H4 (cell line): ENCODE data around the gene SORD. TPM values are rescaled to one million over a fixed set of nuclear protein-coding genes. Genes with fewer than 3 reads are reported as not detected.
"Not testable (repeated sequence)": the region's sequence is repeated elsewhere in the genome, so short reads cannot be mapped to it uniquely, and the experiment has no call there.

Experiments used
- DNase-seq: peaks from one replicate; pipeline ENCODE4 v3.0.0-alpha.2; 2015; ENCODE audit warnings: low spot score
- total RNA-seq: library from RNA; depleted of rRNA; stranded (reverse); fragments of >200 nt; shearing (Covaris generic); gene quantifications from 2 replicates; pipeline ENCODE4 v1.2.3, GENCODE V29; 2014; rRNA removed

The SORD gene
- total RNA-seq: 38.8 and 41.2 TPM in 2 replicates

DNA sequence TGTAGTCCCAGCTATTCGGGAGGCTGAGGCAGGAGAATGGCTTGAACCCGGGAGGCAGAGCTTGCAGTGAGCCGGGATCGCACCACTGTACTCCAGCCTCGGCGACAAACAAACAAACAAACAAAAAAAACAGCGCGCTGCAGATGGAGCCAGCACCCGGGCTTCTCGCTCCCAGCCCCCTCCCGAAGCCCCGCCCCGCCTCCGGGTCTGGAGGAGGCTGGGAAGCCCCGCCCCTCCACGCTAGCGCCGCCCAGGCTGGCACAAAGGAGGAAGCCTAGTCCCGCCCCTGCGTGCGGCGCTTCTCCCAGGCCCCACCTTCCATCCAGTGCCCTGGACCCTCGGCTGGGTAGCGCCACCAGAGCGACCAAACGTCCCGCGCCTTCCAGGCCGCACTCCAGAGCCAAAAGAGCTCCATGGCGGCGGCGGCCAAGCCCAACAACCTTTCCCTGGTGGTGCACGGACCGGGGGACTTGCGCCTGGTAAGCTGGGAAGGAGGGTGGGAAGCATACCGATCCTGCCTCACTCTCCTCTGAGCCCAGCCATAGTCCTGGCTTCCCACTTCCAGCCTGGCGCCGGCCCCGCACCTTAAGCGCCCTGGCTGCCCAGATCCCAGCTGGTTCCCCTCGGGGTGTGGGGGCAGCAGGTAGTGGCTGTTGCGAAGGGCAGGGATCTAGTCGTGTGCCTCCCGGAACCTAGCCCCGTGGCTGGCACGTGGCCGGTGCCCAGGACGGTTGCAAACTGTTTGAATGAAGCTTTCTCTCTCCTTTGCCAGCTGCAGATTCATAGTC is at the start of gene SORD:
TSS of gene SORD (plus strand) at position 325 of the 788 bp plus-strand sequence. CDS start at position 414, 89 bp downstream.
- peak; percentile 79 for DNase-seq

DNA sequence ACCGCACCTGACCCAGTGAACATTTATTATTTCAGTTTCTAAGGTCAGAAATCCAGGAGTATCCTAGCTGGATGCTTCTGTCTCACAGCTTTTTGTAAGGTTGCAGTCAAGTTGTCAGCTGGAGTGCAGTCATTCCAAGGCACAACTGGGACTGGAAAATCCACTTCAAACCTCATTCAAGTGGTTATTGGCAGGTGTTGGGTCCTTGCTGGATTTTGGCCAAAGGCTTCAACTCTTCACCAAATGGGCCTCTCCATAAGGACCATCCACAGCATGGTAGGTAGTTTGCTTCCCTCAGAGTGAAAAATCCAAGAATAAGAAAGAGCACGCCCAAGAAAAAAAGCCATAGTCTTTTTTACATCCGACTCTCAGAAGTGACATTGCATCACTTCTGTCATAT is 46.8 kb upstream of the SORD start:
- not testable (repeated sequence) for DNase-seq

DNA sequence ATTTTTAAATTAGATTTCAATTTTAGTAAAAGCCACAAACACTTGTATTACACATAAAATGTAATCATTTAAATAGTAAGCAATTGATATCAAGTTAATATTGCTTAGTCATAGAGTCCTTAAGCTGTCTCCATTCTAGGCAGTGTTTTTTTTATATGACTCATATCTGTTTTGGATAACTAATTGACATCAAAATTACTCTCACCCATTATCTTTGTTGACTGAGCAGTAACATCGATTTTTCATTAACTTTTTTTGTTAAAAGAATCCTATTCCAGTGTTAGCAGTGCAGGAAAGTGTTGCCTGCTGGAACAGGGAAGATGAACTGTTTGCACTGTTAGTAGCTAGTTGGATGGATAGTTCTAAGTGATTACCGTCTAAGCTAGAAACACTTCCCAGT is 45.2 kb upstream of the SORD start:
- not testable (repeated sequence) for DNase-seq

DNA sequence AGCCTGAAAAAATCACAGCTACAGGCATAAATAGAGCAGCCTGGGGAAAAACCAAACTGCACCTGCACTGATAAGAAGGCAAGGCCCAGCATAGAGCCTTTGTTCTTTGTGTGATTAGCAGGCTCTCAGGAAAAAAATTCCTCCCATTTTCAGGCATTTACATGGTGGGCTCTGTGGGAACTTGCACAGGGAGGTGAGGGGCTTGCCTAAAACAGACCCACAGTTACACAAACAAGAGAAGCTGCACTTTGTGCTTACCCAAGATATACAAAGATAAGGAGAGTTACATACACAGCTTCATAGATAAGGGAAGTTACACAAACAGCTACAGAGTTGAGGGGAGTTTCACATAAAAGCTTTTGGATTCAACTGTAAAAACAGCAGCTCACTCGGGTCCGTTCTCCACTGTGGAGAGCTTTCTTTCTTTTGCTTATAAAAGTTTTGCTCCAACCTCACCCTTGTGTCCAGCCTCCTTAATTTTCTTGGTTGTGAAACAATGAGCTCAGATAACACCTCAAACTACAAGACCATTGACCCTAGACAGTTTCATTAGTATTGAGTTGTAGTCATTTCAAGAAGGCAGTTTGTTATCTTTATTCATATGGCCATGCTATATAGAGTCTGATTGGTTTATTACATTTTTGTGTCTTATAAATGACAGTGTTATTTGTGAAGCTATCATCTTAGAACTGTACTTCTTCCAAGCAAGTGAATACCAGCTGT is 43.2 kb upstream of the SORD start:
- DNase-seq: not testable (repeated sequence)

DNA sequence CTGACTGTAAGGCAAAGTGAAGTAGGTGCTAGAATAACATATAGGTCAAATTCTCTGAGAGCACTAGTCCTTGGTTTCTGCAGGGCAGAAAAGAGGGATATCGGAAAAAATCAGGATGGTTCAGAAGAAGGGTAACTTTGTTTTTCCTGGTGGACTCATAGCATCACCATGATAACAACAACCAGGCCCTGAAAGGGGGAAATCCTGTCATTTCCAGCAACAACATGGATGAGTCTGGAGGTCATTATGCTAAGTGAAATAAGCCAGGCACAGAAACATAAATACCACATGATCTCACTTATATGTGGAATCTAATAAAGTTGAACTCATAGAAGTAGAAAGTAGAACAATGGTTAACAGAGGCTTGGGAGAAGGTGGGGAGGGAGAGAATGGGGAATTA is 38.9 kb upstream of the SORD start:
- not testable (repeated sequence) for DNase-seq

DNA sequence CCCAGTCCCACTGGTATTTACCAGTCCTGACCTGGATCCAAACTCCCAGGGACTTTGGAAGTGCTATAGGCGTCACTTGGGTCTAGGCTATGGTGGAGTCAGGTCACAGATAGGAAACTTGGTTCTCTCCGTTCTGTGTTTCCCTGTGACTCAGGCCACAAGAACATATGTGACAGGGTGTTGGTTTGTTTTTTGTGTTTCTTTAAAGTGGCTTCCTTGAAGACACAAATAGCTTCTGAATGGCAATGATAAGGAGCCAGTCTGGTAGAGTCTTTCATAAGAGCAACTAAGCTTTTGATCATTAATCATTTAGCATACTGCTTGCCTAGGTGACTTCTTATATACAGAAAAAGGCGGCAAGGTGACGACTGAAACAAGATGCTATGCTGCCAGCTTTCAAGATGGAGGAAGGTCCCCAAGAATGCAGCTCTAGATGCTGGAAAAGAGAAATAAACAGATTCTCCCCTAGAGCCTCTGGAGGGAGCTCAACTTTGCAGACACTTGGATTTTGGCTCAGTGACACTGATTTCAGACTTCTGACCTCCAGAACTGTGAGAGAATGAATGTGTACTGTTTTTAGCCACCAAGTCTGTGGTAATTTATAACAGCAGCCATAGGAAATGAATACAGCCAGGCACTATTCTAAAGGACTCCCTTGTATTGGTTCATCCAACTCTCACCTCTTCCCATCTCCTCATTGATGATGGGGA is 36.5 kb upstream of the SORD start:
- not testable (repeated sequence) for DNase-seq

DNA sequence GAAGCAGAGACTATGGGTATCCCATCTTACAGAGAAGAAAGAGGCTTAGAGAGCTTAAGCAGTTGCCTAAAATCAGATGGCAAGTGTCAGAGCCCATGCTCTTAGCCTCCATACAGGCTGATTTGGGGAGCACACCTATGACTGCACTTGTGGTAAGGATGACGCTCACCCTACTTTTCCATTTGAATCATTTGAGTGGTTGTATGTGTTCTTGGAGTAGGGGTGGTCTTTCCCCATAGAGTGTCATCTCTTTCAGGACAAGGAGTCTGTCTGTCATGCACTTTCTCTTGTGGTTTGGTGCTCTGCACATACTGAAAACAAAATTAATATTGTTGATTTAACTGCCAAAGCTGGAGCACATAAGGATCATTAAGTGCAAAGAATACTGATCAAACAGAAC is 35.3 kb upstream of the SORD start:
- not testable (repeated sequence) for DNase-seq

DNA sequence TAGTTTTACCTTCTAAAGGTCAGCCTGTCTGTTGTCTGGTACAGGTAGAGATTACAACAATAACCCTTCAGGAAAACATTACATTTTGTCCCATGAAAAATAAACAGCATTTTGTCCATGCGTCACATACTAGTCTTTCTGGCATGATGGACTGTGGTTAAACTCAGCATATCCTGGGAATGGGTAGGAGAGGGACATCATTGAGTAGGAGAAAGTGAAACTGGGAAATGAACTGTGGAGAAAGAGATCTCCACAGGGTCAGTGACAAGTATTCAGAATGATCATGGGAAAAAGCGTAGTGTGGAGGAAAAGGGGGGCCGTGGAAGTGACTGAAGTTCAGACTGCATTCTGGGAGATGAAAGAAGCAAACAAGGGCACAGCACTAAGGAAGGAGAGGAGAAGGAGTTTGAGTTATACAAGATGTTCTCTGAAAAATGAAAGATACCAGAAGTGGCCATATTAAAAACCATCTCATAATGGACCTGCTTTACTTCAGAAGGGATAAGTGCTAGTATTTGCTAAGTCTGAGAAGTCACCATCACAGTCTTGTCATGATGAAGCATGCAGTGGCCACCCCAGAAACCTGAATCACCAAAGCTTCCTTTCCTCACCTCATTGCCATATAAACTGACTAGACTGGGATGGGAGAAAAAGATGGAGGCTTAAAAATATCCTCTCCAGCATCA is 34.7 kb upstream of the SORD start:
- not testable (repeated sequence) for DNase-seq

DNA sequence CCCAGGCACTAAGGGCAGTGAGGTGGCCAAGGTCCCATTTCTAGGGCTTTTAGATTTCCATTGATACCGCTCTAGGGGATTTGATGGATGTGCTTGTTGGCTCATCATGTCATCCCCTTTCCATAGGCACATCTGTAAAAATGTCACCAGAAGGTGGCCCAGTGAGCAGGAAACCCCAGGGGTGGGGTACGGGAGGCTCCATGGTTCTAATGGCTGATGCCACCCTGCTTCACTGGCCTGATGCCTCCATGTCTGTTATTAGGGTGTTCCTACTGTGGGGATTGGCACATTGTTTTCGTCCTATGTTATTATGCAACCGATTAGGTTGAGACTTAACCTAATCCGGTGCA is 34.1 kb upstream of the SORD start:
- DNase-seq: not testable (repeated sequence)

DNA sequence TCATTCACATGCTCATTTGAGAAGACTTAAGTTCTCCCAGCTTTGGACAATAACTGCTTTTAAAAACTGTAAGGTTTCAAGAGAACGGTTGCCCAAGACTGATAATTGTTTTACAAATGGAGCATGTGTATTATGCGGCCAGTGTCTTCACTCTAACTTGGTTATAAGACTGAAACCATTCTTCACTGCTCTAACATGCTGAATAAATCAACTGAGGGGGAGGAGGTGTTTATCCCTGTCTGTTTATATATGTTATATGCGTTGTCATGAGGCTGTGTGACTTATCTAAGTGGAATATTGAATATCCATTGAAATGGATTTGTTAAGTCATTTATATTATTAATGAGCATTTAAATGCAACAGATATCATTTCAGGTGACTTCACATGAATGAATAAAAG is 25.4 kb upstream of the SORD start:
- not testable (repeated sequence) for DNase-seq

DNA sequence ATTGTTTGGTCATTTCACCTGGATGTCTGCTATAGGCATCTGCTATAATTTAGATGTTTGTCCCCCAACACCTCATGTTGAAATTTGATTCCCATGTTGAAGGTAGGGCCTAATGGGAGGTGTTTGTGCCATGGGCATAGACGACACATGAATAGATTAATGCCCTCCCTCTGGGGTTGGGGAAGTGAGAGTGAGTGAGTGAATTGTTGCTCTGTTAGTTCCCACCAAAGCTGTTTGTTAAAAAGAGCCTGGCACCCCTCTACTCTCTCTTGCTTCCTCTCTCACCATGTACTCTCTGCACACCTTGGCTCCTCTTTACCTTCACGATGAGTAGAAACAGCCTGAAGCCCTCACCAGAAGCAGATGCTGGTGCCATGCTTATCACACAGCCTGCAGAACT is 23.9 kb upstream of the SORD start:
- no peak for DNase-seq

DNA sequence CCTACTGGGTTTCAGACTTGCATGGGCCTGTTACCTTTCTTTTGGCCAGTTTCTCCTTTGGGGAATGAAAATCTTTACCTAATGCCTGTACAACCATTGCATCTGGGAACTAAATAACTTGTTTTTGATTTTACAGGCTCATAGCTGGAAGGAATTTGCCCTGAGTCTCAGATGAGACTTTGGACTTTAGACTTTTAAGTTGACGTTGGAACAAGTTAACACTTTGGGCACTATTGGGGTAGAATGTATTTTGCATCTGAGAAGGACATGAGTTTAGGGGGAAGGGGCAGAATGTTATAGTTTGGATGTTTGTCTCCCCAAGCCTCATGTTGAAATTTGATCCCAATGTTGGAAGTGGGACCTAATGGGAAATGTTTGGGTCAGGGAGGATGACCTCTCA is 21.8 kb upstream of the SORD start:
- DNase-seq: not testable (repeated sequence)

DNA sequence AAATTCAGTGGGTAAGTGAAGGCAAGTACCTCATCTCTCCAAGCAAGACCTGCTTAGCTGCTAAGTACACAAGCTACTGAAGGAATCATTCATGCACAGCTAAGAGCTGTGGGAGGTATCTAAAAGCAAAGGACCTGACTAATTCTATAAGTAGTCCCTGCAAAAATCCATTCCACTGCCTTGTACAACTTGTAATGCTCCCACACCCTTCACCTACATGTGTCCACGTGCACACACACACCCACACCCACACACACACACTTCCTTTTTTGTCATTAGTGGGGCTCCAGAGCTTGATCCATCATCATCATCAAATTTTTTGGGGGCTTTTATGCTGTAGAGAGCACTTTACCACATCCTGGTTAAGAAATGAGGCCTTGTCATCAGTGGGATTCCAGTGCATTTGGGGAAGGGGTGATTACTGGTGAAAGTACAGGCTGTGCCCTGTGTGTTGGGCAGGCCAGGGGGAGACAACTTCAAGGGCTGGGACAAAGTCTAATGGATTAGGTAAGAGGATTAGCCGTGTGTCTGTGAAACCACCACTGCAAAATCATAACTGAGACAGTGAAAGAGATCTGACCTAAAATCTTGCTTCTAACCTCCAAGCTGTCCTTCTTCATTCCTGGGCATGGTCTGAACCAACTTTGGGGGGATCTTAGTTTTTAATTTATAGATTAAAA is 19.1 kb upstream of the SORD start:
- DNase-seq: not testable (repeated sequence)

DNA sequence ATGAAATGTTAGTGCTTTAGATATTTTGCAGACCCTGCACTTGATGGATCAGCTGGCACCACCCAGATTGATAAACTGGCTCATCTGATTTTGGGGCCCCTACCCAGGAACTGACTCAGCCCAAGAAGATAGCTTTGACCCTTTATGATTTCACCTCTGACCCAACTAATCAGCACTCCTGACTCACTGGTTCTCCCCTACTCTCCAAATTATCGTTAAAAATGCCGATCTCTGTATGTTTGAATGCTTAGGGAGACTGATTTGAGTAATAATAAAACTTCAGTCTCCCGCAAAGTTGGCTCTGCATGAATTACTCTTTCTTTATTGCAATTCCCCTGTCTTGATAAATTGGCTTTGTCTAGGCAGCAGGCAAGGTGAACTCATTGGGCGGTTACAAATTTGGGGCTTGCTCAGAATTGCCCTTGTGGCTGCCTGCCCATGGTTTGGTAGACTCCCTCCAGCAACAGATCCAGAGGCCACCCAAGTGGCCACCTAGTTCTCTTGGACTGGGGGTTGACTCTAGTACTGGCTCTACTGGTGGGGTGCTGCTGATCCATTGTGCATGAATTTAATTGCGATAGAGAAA is 18.3 kb upstream of the SORD start:
- DNase-seq: not testable (repeated sequence)

DNA sequence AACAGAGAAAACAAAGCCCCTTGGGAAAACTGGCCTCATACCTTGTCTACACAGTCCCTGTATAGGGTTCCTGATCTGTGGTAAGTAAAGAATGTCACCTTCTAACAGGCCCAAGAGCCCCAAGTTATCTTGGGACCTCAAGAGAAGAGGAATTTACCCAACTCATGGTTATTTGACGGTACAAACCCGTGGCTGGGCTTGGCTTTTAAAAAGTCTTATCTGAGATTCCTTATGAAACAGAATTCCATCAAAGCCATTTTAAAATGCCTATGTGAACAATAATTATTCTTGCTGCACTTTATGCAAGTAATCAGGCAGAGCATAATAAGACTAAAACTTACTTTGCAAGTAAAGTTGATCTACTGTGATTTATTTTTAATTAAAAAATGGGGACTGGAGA is 13.9 kb upstream of the SORD start:
- DNase-seq: no peak

DNA sequence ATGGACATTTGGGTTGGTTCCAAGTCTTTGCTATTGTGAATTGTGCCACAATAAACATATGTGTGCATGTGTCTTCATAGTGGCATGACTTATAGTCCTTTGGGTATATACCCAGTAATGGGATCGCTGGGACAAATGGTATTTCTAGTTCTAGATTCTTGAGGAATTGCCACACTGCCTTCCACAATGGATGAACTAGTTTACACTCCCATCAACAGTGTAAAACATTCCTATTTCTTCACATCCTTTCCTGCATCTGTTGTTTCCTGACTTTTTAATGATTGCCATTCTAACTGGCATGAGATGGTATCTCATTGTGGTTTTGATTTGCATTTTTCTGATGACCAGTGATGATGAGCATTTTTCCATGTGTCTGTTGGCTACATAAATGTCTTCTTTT is 7.9 kb upstream of the SORD start:
- DNase-seq: not testable (repeated sequence)

DNA sequence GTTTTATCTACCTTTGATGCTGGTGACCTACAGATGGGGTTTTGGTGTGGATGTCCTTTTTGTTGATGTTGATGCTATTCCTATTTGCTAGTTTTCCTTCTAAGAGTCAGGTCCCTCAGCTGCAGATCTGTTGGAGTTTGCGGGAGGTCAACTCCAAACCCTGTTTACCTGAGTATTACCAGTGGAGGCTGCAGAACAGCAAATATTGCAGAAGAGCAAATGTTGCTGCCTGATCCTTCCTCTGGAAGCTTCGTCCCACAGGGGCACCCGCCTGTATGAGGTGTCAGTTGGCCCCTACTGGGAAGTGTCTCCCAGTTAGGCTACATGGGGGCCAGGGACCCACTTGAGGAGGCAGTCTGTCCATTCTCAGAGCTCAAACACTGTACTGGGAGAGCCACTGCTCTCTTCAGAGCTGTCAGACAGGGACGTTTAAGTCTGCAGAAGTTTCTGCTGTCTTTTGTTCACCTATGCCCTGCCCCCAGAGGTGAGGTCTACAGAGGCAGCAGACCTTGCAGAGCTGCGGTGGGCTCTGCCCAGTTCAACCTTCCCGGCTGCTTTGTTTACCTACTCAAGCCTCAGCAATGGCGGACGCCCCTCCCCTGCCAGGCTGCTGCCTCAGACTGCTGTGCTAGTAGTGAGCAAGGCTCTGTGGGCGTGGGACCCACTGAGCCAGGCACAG is 2.6 kb upstream of the SORD start:
- DNase-seq: not testable (repeated sequence)

DNA sequence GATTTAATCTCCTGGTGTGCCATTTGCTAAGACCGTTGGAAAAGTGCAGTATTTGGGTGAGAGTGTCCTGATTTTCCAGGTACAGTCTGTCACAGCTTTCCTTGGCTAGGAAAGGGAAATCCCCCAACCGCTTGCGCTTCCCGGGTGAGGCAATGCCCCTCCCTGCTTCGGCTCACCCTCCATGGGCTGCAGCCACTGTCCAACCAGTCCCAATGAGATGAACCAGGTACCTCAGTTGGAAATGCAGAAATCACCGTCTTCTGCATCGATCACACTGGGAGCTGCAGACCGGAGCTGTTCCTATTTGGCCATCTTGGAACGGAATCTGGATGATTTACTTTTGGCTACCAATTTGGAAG is 2.1 kb upstream of the SORD start:
- not testable (repeated sequence) for DNase-seq

DNA sequence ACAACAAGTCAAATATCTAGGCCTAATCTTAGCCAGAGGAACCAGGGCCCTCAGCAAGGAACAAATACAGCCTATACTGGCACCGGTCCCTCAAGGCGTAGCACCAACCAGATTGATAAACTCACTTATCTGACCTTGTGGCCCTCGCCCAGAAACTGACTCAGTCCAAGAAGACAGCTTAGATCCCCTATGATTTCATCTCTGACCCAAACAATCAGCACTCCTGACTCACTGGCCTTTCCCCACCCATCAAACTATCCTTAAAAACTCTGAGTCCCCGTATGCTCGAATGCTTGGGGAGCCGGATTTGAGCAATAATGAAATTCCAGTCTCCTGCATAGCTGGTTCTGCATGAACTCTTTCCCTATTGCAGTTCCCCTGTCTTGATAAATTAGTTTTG is 1.6 kb upstream of the SORD start:
- no peak for DNase-seq

DNA sequence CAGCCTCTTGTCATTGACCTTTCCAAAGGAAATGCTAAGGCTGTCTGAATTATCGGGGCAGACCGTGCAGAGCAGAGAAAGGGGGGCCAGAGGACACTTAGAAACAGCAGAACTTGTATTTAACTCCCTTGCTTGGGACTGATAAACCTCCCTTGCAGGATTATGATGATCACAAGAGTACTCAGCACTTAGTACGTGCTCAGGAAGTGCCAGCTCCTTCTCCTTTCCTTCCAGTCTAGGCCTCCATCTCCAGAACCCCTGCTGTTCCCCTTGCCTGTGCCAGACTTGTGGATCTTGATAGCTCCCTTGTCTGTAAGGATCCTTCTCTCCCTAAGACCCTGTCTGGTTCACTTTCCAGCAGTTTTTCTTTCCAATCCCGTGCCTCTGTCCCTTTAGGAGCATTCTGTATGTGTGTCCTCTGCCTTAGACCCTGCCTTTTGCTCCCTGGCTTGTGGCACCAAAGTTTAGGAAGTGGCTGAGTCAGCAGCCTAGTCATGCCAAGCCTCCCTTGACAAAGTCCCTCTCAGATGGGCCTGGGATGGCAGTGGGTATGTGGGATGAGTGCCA is 747 bp downstream of the SORD start:
- no peak for DNase-seq
